Choroid plexus epithelial cell (primary cell): ENCODE data around the gene LTBP1.
"Not testable (repeated sequence)": the region's sequence is repeated elsewhere in the genome, so short reads cannot be mapped to it uniquely, and the experiment has no call there.

Source experiments
- DNase-seq: peaks from one replicate; pipeline ENCODE4 v3.0.0-alpha.2; 2010; ENCODE audit warnings: low read depth
- H3K4me3 ChIP-seq: 2 replicates; pipeline ENCODE4 v1.5.1; 2011; ENCODE audit warnings: low read depth, mild to moderate bottlenecking, control low read depth, low read length, moderate library complexity
- CTCF ChIP-seq: conservative IDR thresholded peaks from 2 replicates; pipeline ENCODE4 v1.5.1; 2011; ENCODE audit warnings: low read depth, mild to moderate bottlenecking, control low read depth, inconsistent platforms, low read length, moderate library complexity

LTBP1 gene

GRCh38 chr2:33168425-33168824, 221.7 kb downstream of the LTBP1 start:
- H3K4me3 ChIP-seq = no peak overlapping the region
- DNase-seq = no peak
- no peak for TF ChIP-seq CTCF

GRCh38 chr2:33168922-33169321, 222.2 kb downstream of the LTBP1 start:
- no peak overlapping the region for H3K4me3 ChIP-seq
- no peak for TF ChIP-seq CTCF
- no peak for DNase-seq

- H3K4me3 ChIP-seq, DNase-seq: not testable (repeated sequence)
Observed at GRCh38 chr2:33170251-33170650, 223.5 kb downstream of the LTBP1 start.

GRCh38 chr2:33177627-33178026, 230.9 kb downstream of the LTBP1 start:
- no peak for DNase-seq
- no peak for TF ChIP-seq CTCF
- no peak overlapping the region for H3K4me3 ChIP-seq

GRCh38 chr2:33178209-33178608, 231.5 kb downstream of the LTBP1 start:
- no peak overlapping the region for H3K4me3 ChIP-seq
- DNase-seq = no peak
- TF ChIP-seq CTCF = no peak

- no peak for DNase-seq
- TF ChIP-seq CTCF = no peak
- H3K4me3 ChIP-seq = no peak overlapping the region
Observed at GRCh38 chr2:33180915-33181314, 234.2 kb downstream of the LTBP1 start.

- no peak overlapping the region for H3K4me3 ChIP-seq
Observed at GRCh38 chr2:33181466-33181865, 234.7 kb downstream of the LTBP1 start.

More at GRCh38 chr2:33181466-33181865, 234.7 kb downstream of the LTBP1 start:
- DNase-seq = no peak
- TF ChIP-seq CTCF = no peak
